Subcutaneous adipose tissue (tissue), 4 donors: ENCODE results near the gene SPATA21. TPM values are rescaled to one million over a fixed set of nuclear protein-coding genes. Genes with fewer than 3 reads are reported as not detected.

Source experiments
- CTCF ChIP-seq: fragments of 450-650 bp; IDR thresholded peaks from one replicate; pipeline ENCODE4 v1.5.1; 2016; ENCODE audit warnings: low read depth, mild to moderate bottlenecking, control low read depth, antibody characterized with exemption, moderate library complexity
- total RNA-seq, 4 donors: library from RNA; depleted of rRNA; stranded (reverse); fragments of >200 nt; gene quantifications; one replicate each; pipeline ENCODE4 v1.1.0, GENCODE V29; 2016

Gene SPATA21
- total RNA-seq, 4 donors from 2014 or later: not detected

GRCh38 chr1:16413191-16413590 is 24.0 kb downstream of the SPATA21 start:
- TF ChIP-seq CTCF: no peak

GRCh38 chr1:16410803-16411202 is 26.4 kb downstream of the SPATA21 start:
- no peak for TF ChIP-seq CTCF

- no peak for TF ChIP-seq CTCF
These were observed 27.6 kb downstream of the SPATA21 start for GRCh38 chr1:16409536-16410152.

- TF ChIP-seq CTCF: no peak
These were observed 30.4 kb downstream of the SPATA21 start for GRCh38 chr1:16406868-16407267.

GRCh38 chr1:16405441-16405840 is 31.8 kb downstream of the SPATA21 start:
- no peak for TF ChIP-seq CTCF

GRCh38 chr1:16402742-16403141 is 34.5 kb downstream of the SPATA21 start:
- TF ChIP-seq CTCF: no peak

- TF ChIP-seq CTCF: no peak
These were observed 38.8 kb downstream of the SPATA21 start for GRCh38 chr1:16398371-16398953.
